ENCODE results near the gene DNAI7. TPM values are rescaled to one million over a fixed set of nuclear protein-coding genes. Genes with fewer than 3 reads are reported as not detected.

The DNAI7 gene
- total RNA-seq, 1 donor = 0.36 TPM

- Histone ChIP-seq H3K9me3 (ENCODE audit: low read depth, low read length) (no peaks in the 10 kb centered on the region), H4K20me1 (ENCODE audit: insufficient read depth, low read length) (no peaks in the 10 kb centered on the region), H3K27me3 (ENCODE audit: insufficient read depth, low read length) (no peaks in the 10 kb centered on the region), H3K27ac (ENCODE audit: low read depth, low read length) (no peak overlapping the region), H3K79me2 (ENCODE audit: insufficient read depth, low read length) (no peaks in the 10 kb centered on the region), H3K36me3 (ENCODE audit: insufficient read depth, low read length) (no peaks in the 10 kb centered on the region), H3K4me1 (ENCODE audit: insufficient read depth, low read length) (peaks cover 6% of the 10 kb centered on the region), H2AFZ (ENCODE audit: low read length) (no peak overlapping the region), H3K4me2 (ENCODE audit: insufficient read depth, low read length) (no peak overlapping the region), H3K4me3 (ENCODE audit: insufficient read depth, low read length) (no peak overlapping the region)
- DNase-seq (ENCODE audit: insufficient read length, low spot score, missing footprints) = no peak
- TF ChIP-seq CTCF (IDR thresholded peaks at IDR 0.05; ENCODE audit: extremely low read depth, low read depth, low read length) = no peak
Measured at GRCh38 chr12:25156061-25156460, 38.9 kb downstream of the DNAI7 start.

DNA sequence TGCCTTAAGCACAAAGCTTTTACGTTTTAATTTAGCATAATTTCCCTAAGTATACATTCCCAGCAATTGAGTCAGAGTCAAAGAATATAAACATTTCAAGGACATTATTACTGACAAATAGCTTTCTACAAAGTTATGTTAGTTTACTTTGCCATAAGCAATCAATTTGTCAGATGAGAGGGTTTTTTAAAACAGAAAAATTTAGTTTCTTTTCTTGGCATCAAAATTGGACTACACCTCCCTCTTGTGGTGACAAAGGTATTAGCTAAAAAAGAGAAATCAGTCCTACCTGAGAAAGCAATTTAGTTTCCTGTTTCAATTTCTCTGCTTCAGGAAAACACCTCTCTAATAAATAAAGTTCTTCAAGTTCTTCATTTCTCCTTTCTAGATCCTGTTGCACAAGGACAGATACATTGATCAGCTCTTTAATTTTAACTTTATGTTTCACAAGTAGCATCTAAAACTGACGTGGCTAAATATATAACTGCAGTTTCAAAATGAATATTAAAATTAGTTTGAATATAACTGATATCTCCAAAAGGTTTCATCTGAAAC, 39.9 kb downstream of the DNAI7 start:
- peak; percentile 76 for TF ChIP-seq CTCF (IDR thresholded peaks at IDR 0.05; ENCODE audit: extremely low read depth, low read depth, low read length)
- H3K79me2 ChIP-seq (ENCODE audit: insufficient read depth, low read length) = no peaks in the 10 kb centered on the region
- peaks cover 6% of the 10 kb centered on the region for H3K4me1 ChIP-seq (ENCODE audit: insufficient read depth, low read length)
- H3K36me3 ChIP-seq (ENCODE audit: insufficient read depth, low read length) = no peaks in the 10 kb centered on the region
- H2AFZ ChIP-seq (ENCODE audit: low read length) = no peak overlapping the region
- no peaks in the 10 kb centered on the region for H3K27me3 ChIP-seq (ENCODE audit: insufficient read depth, low read length)
- no peaks in the 10 kb centered on the region for H4K20me1 ChIP-seq (ENCODE audit: insufficient read depth, low read length)
- no peak overlapping the region for H3K4me3 ChIP-seq (ENCODE audit: insufficient read depth, low read length)
- H3K4me2 ChIP-seq (ENCODE audit: insufficient read depth, low read length) = no peak overlapping the region
- H3K9me3 ChIP-seq (ENCODE audit: low read depth, low read length) = no peaks in the 10 kb centered on the region
- DNase-seq (ENCODE audit: insufficient read length, low spot score, missing footprints) = peak; percentile 69
- no peak overlapping the region for H3K27ac ChIP-seq (ENCODE audit: low read depth, low read length)

DNA sequence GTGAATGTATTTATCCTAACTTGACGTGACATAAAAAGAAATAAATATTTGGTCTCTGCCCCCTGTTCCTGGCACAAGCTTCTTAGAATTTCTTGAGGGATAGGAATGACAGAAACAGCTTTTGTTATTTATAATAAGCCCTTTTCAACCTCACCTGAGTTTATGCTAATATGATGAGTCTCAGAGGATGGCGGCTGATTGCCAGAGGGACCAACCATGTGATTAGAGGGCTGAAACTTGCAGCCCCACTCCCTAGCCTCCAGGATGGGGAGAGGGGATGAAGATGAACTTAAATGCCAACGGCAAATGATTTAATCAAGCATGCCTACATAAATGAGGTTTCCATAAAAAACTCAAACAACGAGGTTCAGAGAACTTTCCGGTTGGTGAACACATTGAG, 42.9 kb downstream of the DNAI7 start:
- DNase-seq (ENCODE audit: insufficient read length, low spot score, missing footprints) = no peak
- no peaks in the 10 kb centered on the region for H3K79me2 ChIP-seq (ENCODE audit: insufficient read depth, low read length)
- H3K4me3 ChIP-seq (ENCODE audit: insufficient read depth, low read length) = no peak overlapping the region
- H3K4me1 ChIP-seq (ENCODE audit: insufficient read depth, low read length) = peaks cover 6% of the 10 kb centered on the region
- peak overlapping the region; percentile 15 for H3K4me2 ChIP-seq (ENCODE audit: insufficient read depth, low read length)
- no peaks in the 10 kb centered on the region for H4K20me1 ChIP-seq (ENCODE audit: insufficient read depth, low read length)
- H3K27ac ChIP-seq (ENCODE audit: low read depth, low read length) = peak overlapping the region; percentile 76
- H3K27me3 ChIP-seq (ENCODE audit: insufficient read depth, low read length) = no peaks in the 10 kb centered on the region
- peak overlapping the region; percentile 83 for H2AFZ ChIP-seq (ENCODE audit: low read length)
- TF ChIP-seq CTCF (IDR thresholded peaks at IDR 0.05; ENCODE audit: extremely low read depth, low read depth, low read length) = no peak
- H3K36me3 ChIP-seq (ENCODE audit: insufficient read depth, low read length) = no peaks in the 10 kb centered on the region
- H3K9me3 ChIP-seq (ENCODE audit: low read depth, low read length) = no peaks in the 10 kb centered on the region

DNA sequence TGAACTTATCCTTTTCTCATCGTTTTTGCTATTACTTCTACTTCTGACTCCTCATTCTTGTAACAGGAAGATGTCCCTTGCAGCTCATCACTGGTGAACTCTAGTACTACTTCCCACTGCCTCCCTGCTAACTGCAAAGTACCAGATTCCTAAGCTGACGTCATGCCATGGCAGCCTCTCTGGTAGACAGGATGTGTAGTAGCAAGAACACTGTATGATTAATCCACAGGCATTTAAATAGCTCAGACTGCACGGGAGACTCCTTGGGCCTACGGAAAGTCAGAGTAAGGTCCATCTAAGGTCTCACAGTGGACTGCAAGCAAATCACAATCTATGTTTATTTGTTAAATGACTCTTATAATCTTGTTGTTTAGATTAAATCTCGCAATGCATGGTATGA, 43.5 kb downstream of the DNAI7 start:
- Histone ChIP-seq H3K9me3 (ENCODE audit: low read depth, low read length) (no peaks in the 10 kb centered on the region), H3K4me3 (ENCODE audit: insufficient read depth, low read length) (no peak overlapping the region), H4K20me1 (ENCODE audit: insufficient read depth, low read length) (no peaks in the 10 kb centered on the region), H3K36me3 (ENCODE audit: insufficient read depth, low read length) (no peaks in the 10 kb centered on the region), H3K4me2 (ENCODE audit: insufficient read depth, low read length) (peak overlapping the region; percentile 15), H3K79me2 (ENCODE audit: insufficient read depth, low read length) (no peaks in the 10 kb centered on the region), H3K4me1 (ENCODE audit: insufficient read depth, low read length) (peaks cover 6% of the 10 kb centered on the region), H2AFZ (ENCODE audit: low read length) (peak overlapping the region; percentile 83), H3K27me3 (ENCODE audit: insufficient read depth, low read length) (no peaks in the 10 kb centered on the region), H3K27ac (ENCODE audit: low read depth, low read length) (peak overlapping the region; percentile 76)
- peak; percentile 86 for DNase-seq (ENCODE audit: insufficient read length, low spot score, missing footprints)
- no peak for TF ChIP-seq CTCF (IDR thresholded peaks at IDR 0.05; ENCODE audit: extremely low read depth, low read depth, low read length)

Data from osteoblast (primary cell).